H1 (cell line): ENCODE data around the gene HIGD2A. TPM values are rescaled to one million over a fixed set of nuclear protein-coding genes. Genes with fewer than 3 reads are reported as not detected.

Experiments
- CTCF ChIA-PET: fragments of 300-600 bp; sonication (Branson Sonifier 250); formaldehyde crosslinking; loops from one replicate; lab custom pipeline; 2021; ENCODE audit not compliant: partially characterized antibody; lab: Charles Lee
- POLR2A ChIA-PET: fragments of 300-600 bp; sonication (Branson Sonifier 250); formaldehyde crosslinking; loops from one replicate; lab custom pipeline; 2021; ENCODE audit warnings: inconsistent platforms; ENCODE audit not compliant: partially characterized antibody; lab: Charles Lee
- DNase-seq, 2 experiments: peaks; one replicate each; pipeline versions ENCODE4 v3.0.0 to v3.0.0-alpha.2; 2010 to 2022; ENCODE audit warnings: low spot score in 2 of 2, low read depth in 1 of 2, mixed read lengths in 1 of 2
- FAIRE-seq: peaks from 2 replicates; lab custom pipeline; 2011; peaks lifted over from hg19 to GRCh38; lab: Jason Lieb, UNC
- H2AFZ ChIP-seq: 2 replicates; pipeline ENCODE4 v1.8.1; 2012; ENCODE audit warnings: low read length, inconsistent platforms
- H2AK5ac ChIP-seq: 2 replicates; pipeline ENCODE4 v1.6.1; 2013; ENCODE audit warnings: low read depth, low read length
- H2BK120ac ChIP-seq: replicated peaks from 2 replicates; pipeline ENCODE3; 2013; ENCODE audit warnings: low read depth, low read length, inconsistent platforms
- H2BK12ac ChIP-seq: 2 replicates; pipeline ENCODE4 v1.6.1; 2013; ENCODE audit warnings: low read depth, low read length
- H2BK15ac ChIP-seq: 2 replicates; pipeline ENCODE4 v1.6.1; 2013; ENCODE audit warnings: low read length
- H2BK20ac ChIP-seq: 2 replicates; pipeline ENCODE4 v1.6.1; 2013; ENCODE audit warnings: low read length
- H2BK5ac ChIP-seq: 2 replicates; pipeline ENCODE4 v1.6.1; 2013; ENCODE audit warnings: low read depth, low read length
- H3K14ac ChIP-seq: 2 replicates; pipeline ENCODE4 v1.6.1; 2013; ENCODE audit warnings: inconsistent platforms; ENCODE audit not compliant: insufficient read length
- H3K18ac ChIP-seq: 2 replicates; pipeline ENCODE4 v1.6.1; 2013; ENCODE audit warnings: low read length; ENCODE audit errors: extremely low read depth
- H3K23ac ChIP-seq: 2 replicates; pipeline ENCODE4 v1.6.1; 2013; ENCODE audit warnings: inconsistent platforms; ENCODE audit not compliant: insufficient read length
- H3K23me2 ChIP-seq: 2 replicates; pipeline ENCODE4 v1.6.1; 2013; ENCODE audit warnings: low read depth, low read length
- H3K27ac ChIP-seq: 2 replicates; pipeline ENCODE4 v1.6.1; 2011; ENCODE audit warnings: low read depth, low read length, inconsistent platforms
- H3K27me3 ChIP-seq, 4 experiments: replicated peaks in 1 of 4; 1 replicate in 1 of 4; 2 replicates in 3 of 4; pipeline versions ENCODE4 v1.6.1 to v1.8.1; 2011 to 2013; ENCODE audit warnings: low read length in 3 of 4, mild to moderate bottlenecking in 3 of 4, inconsistent platforms in 2 of 4, mixed read lengths in 2 of 4, moderate library complexity in 1 of 4; ENCODE audit not compliant: control insufficient read depth in 3 of 4, insufficient read depth in 3 of 4; ENCODE audit errors: extremely low read depth in 1 of 4
- H3K36me3 ChIP-seq, 4 experiments: 2 replicates each; pipeline versions ENCODE4 v1.6.1 to v1.8.1; 2011 to 2013; ENCODE audit warnings: mild to moderate bottlenecking in 4 of 4, low read length in 3 of 4, moderate library complexity in 2 of 4, control low read depth in 1 of 4, inconsistent platforms in 1 of 4; ENCODE audit not compliant: insufficient read depth in 4 of 4, control insufficient read depth in 2 of 4
- H3K4ac ChIP-seq: replicated peaks from 2 replicates; pipeline ENCODE3; 2013; ENCODE audit warnings: low read length, low read depth, mixed read lengths, inconsistent platforms; ENCODE audit not compliant: insufficient read length
- H3K4me1 ChIP-seq, 4 experiments: replicated peaks in 1 of 4; 1 replicate in 1 of 4; 2 replicates in 3 of 4; pipeline versions ENCODE4 v1.6.1 to v1.8.1; 2011 to 2013; ENCODE audit warnings: low read length in 3 of 4, inconsistent platforms in 2 of 4, mixed read lengths in 1 of 4; ENCODE audit not compliant: insufficient read depth in 4 of 4, control insufficient read depth in 3 of 4
- H3K4me2 ChIP-seq, 2 experiments: 2 replicates each; pipeline versions ENCODE4 v1.6.1 to v1.8.1; 2011 to 2013; ENCODE audit warnings: low read depth in 2 of 2, low read length in 2 of 2, control low read depth in 1 of 2, inconsistent platforms in 1 of 2, mild to moderate bottlenecking in 1 of 2; ENCODE audit not compliant: insufficient read depth in 1 of 2
- H3K4me3 ChIP-seq, 4 experiments: fragments of 200-600, 300-600 bp in 1 of 4; sonication (generic), shearing (Covaris generic), sonication (Bioruptor Twin) in 1 of 4; 2 replicates each; pipeline versions ENCODE4 v1.5.1 to v1.8.1; 2011 to 2016; ENCODE audit warnings: low read length in 4 of 4, low read depth in 3 of 4, control low read depth in 2 of 4, inconsistent platforms in 2 of 4, mild to moderate bottlenecking in 2 of 4, mixed read lengths in 1 of 4, moderate library complexity in 1 of 4; ENCODE audit not compliant: insufficient read depth in 2 of 4; ENCODE audit errors: extremely low read depth in 1 of 4
- H3K56ac ChIP-seq: replicated peaks from 2 replicates; pipeline ENCODE3; 2013; ENCODE audit warnings: low read depth, mild to moderate bottlenecking, mixed read lengths, low read length, inconsistent platforms; ENCODE audit not compliant: insufficient read length
- H3K79me1 ChIP-seq: 2 replicates; pipeline ENCODE4 v1.6.1; 2013; ENCODE audit warnings: low read depth, low read length, control low read depth
- H3K79me2 ChIP-seq, 2 experiments: 2 replicates each; pipeline versions ENCODE4 v1.6.1 to v1.8.1; 2012 to 2013; ENCODE audit warnings: low read length in 2 of 2, mild to moderate bottlenecking in 2 of 2, inconsistent platforms in 1 of 2; ENCODE audit not compliant: insufficient read depth in 2 of 2, control insufficient read depth in 1 of 2
- H3K9ac ChIP-seq, 4 experiments: replicated peaks in 1 of 4; 1 replicate in 1 of 4; 2 replicates in 3 of 4; pipeline versions ENCODE4 v1.6.1 to v1.8.1; 2011 to 2013; ENCODE audit warnings: low read depth in 3 of 4, low read length in 3 of 4, control low read depth in 2 of 4, mild to moderate bottlenecking in 2 of 4, moderate library complexity in 2 of 4, inconsistent platforms in 1 of 4; ENCODE audit errors: extremely low read depth in 1 of 4
- H3K9me3 ChIP-seq, 2 experiments: 2 replicates each; pipeline versions ENCODE4 v1.6.1 to v1.8.1; 2012 to 2013; ENCODE audit warnings: mild to moderate bottlenecking in 2 of 2, moderate library complexity in 2 of 2, control low read depth in 1 of 2, inconsistent platforms in 1 of 2, low read depth in 1 of 2, low read length in 1 of 2, mixed read lengths in 1 of 2; ENCODE audit not compliant: insufficient read depth in 2 of 2
- H4K20me1 ChIP-seq, 2 experiments: replicated peaks in 1 of 2; 2 replicates each; pipeline versions ENCODE3 to v1.8.1; 2011 to 2013; ENCODE audit warnings: inconsistent platforms in 2 of 2, low read length in 2 of 2, mild to moderate bottlenecking in 1 of 2; ENCODE audit not compliant: insufficient read depth in 2 of 2, control insufficient read depth in 1 of 2
- H4K5ac ChIP-seq: 2 replicates; pipeline ENCODE4 v1.6.1; 2013; ENCODE audit warnings: low read length, low read depth, mixed read lengths, inconsistent platforms; ENCODE audit not compliant: insufficient read length
- H4K8ac ChIP-seq: 2 replicates; pipeline ENCODE4 v1.8.0; 2013; ENCODE audit warnings: mild to moderate bottlenecking, moderate library complexity, low read length, inconsistent platforms; ENCODE audit not compliant: insufficient read depth; ENCODE audit errors: extremely low read depth
- H4K91ac ChIP-seq: replicated peaks from 2 replicates; pipeline ENCODE3; 2013; ENCODE audit warnings: low read length, mixed read lengths, inconsistent platforms; ENCODE audit not compliant: insufficient read length
- RAD21 ChIP-seq, 2 experiments: IDR thresholded peaks in 1 of 2; conservative IDR thresholded peaks in 1 of 2; 2 replicates each; pipeline ENCODE4 v1.6.1; 2011; ENCODE audit warnings: low read depth in 2 of 2, low read length in 2 of 2, improper control_type of control experiment in 1 of 2, inconsistent platforms in 1 of 2, mild to moderate bottlenecking in 1 of 2, moderate library complexity in 1 of 2
- WGBS, 2 experiments: shearing (Covaris generic) in 1 of 2; methylation state at CpG; one replicate each; pipeline versions ENCODE4 v1.1.6 to v1.1.7; 2013 to 2015; ENCODE audit warnings: low lambda C conversion rate in 2 of 2, mixed read lengths in 2 of 2, inconsistent platforms in 1 of 2, low coverage in 1 of 2, missing lambda C conversion rate in 1 of 2; ENCODE audit not compliant: insufficient replicate concordance in 2 of 2, insufficient coverage in 1 of 2, insufficient read length in 1 of 2; ENCODE audit errors: extremely low coverage in 1 of 2, missing lambda C conversion rate in 1 of 2; 5-methylcytosine and 5-hydroxymethylcytosine counted together
- polyA plus RNA-seq, 7 experiments: library from polyadenylated mRNA; depleted of rRNA in 3 of 7; stranded (reverse) in 5 of 7; unstranded in 2 of 7; fragments of >200 nt in 5 of 7; fragments of 200-250 nt in 2 of 7; gene quantifications; 1 replicate in 5 of 7; 2 replicates in 1 of 7; 4 replicates in 1 of 7; pipeline versions ENCODE4 v1.2.1 to v1.2.3, GENCODE V29; 2011 to 2013; ENCODE audit warnings: missing spikeins in 2 of 7, mixed read lengths in 2 of 7
- total RNA-seq: library from RNA; stranded (reverse); fragmentation: NEBNext Ultra II Directional; extraction: Animal tissue kit (Norgen Biotek cat#: 25700); gene quantifications from 2 replicates; pipeline ENCODE4 v1.2.1, GENCODE V29; 2021

Gene HIGD2A
- total and polyA plus RNA-seq, 2 of the 8 experiments (the other 6 are each of a cell fraction or from before 2014, with no cell fraction given): 95.5 to 264 TPM

DNA sequence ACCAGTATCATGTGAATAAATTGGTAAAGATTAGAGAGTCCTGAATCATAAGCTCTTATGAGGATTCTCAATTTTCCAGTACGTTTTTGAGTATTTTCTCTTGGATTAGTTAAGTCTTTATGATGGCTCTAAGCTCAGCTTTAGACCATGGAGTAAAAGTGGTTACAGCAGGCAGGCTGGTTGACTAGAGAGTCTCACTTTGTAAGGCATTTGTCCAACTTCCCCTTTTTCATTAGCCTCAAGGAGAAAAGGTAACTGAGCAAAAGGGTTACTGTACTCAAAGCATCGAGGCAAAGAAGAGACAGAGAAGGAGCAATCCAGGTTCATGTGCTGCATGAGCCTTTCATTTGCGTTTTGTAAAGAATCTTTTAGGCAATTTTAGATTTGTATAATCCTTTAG, 8.7 kb upstream of the HIGD2A start:
- no peak overlapping the region for H2AFZ ChIP-seq
- H2BK120ac ChIP-seq: no peak overlapping the region
- no peak overlapping the region for H3K56ac ChIP-seq
- no peak overlapping the region for H3K4me3 ChIP-seq
- H4K8ac ChIP-seq: no peak overlapping the region
- H3K79me2 ChIP-seq: no peaks in the 10 kb centered on the region
- CTCF ChIA-PET: interaction anchor here (0.9 kb wide), 1 partner anchor 60 kb away, joined by 3 read pairs; no protein-coding TSS in a partner anchor
- H3K4ac ChIP-seq: no peak overlapping the region
- H3K4me1 ChIP-seq: no peaks in the 10 kb centered on the region
- H2BK12ac ChIP-seq: no peak overlapping the region
- no peak for FAIRE-seq
- H2BK15ac ChIP-seq: no peak overlapping the region
- no peak overlapping the region for H3K9ac ChIP-seq
- H3K23me2 ChIP-seq: peaks cover 2% of the 10 kb centered on the region; the same call in 1 of the 2 replicates
- H3K79me1 ChIP-seq: no peaks in the 10 kb centered on the region
- H3K36me3 ChIP-seq: peaks cover 18 to 36% (median 28%) of the 10 kb centered on the region in 4 experiments; a peak in 7 of 8 replicates
- no peak overlapping the region for H2BK5ac ChIP-seq
- POLR2A ChIA-PET: interaction anchor here (0.6 to 2.5 kb wide), 2 partner anchors 75 to 156 kb away, joined by 4 to 7 read pairs; no protein-coding TSS in a partner anchor
- H2BK20ac ChIP-seq: no peak overlapping the region
- H3K23ac ChIP-seq: no peak overlapping the region
- no peak overlapping the region for H4K5ac ChIP-seq
- H3K4me2 ChIP-seq: no peak overlapping the region
- no peak overlapping the region for H3K18ac ChIP-seq
- no peak overlapping the region for H3K27ac ChIP-seq
- no peak overlapping the region for H4K91ac ChIP-seq
- no peaks in the 10 kb centered on the region for H3K27me3 ChIP-seq
- 91% methylated on average over 3 of the region's 3 CpGs; no CpG with 5 or more reads in 1 of the 2 experiments for WGBS, 2 experiments
- DNase-seq: no peak
- H3K14ac ChIP-seq: no peak overlapping the region
- H4K20me1 ChIP-seq: peaks cover 3 to 4% of the 10 kb centered on the region in 2 experiments
- no peaks in the 10 kb centered on the region for H3K9me3 ChIP-seq
- no peak overlapping the region for H2AK5ac ChIP-seq
- TF ChIP-seq RAD21 (IDR thresholded peaks at IDR 0.05 in 1 of 2, conservative IDR thresholded peaks at IDR 0.05 in 1 of 2; ENCODE audit: low read depth in 2 of 2, low read length in 2 of 2): no peak
